Inferior parietal cortex (tissue), 1 donor: ENCODE measurements around the gene ELOVL6.
A peak's percentile ranks its signal among the peaks of the same experiment; 100 is the strongest.
"Not testable (repeated sequence)": the region's sequence is repeated elsewhere in the genome, so short reads cannot be mapped to it uniquely, and the experiment has no call there.

ENCODE experiments used
- DNase-seq: peaks from one replicate; pipeline ENCODE4 v3.0.0-alpha.2; 2016; ENCODE audit errors: extremely low spot score

The ELOVL6 gene

DNA sequence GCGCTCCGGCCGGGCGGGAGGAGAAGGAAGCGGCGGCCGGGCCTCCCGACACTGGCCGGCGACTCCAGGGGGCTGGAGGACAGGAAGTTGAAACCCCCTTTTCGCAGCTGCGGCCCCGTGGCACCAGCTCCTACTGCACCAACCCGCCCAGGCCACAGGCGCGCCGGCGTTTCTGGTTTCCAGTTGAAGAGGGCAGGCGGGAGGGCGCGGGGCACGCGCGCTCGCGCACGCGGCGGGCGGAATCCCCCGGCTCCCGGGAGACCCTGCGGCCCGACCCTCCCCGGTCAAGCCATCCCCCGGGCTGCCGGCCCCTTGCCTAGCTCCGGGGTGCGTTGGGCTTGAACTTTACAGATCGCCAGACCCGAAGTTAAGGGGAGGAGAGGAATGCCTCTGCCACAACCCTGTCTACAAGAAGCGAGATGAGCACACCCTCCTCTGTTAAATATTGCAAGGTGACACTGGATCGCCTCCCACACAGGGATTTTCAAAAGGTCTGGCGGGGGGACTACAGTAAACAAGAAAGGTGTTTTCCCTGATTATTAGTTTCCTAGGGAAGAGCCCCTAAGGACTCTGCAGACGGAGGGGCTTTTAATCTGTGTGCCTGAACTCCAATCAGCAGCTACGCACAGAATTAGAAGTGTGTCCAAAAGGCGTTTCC, 1.4 kb downstream of the ELOVL6 start:
- peak; percentile 71 for DNase-seq

- DNase-seq = peak; percentile 54
Measured at GRCh38 chr4:110196206-110196870, 2.1 kb downstream of the ELOVL6 start.

- peak; percentile 38 for DNase-seq
Measured at GRCh38 chr4:110195561-110196205, 2.7 kb downstream of the ELOVL6 start.

DNA sequence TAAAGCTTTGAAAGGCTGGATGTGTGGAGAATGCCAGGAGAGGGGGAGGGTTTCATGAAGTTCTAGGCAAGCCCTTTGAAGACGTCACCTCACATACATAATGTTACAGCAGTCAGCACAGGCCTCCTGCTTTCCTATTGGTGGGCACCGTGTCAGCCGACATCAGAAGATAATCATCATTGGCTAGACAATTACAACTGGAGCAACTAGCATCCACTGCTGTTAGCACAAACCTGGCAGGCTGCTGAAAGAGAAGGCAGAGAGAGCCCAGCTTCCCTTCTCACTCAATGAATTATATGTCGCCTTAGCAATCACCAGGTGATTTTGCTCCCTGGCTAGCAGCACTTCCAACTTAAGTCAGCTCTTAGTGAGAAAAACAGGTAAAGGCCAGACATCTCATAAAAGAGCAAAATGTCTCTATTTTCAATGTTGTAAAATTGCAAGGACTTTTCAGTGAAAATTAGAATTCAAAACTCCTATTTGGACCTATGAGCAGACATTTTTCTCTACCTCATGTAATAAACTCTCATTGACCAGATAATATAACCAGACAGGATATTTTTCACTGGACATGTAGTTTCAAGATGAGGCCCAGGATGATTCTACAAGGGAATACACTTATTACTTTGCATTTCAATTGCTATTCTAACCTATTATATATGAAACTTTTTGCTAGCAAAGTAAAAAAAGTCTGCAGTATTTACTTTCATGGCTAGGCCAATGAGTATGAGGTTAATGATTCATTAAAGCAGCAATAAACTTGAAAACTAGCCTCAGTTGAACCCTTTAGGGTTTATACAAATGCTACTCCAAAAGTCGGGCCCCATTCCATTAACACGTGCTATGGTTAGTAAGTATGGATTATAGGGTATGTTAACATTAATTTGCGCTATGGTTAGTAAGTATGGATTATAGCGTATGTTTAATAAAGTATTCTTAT, 4.3 kb downstream of the ELOVL6 start:
- peak; percentile 97 for DNase-seq

DNA sequence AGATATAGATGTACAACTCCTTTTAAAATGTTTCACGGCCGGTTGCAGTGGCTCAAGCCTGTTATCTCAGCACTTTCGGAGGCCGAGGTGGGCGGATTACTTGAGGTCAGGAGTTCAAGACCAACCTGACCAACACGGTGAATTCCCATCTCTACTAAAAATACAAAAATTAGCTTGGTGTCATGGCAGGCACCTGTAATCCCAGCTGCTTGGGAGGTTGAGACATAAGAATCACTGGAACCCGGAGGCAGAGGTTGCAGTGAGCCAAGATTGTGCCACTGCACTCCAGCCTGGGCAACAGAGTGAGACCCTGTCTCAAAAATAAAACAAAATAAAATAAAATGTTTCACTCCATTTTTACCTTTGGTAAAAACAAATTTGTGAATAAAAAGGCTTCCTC, 5.1 kb downstream of the ELOVL6 start:
- DNase-seq = not testable (repeated sequence)

- DNase-seq = no peak
Measured at GRCh38 chr4:110190249-110190648, 8.2 kb downstream of the ELOVL6 start.

DNA sequence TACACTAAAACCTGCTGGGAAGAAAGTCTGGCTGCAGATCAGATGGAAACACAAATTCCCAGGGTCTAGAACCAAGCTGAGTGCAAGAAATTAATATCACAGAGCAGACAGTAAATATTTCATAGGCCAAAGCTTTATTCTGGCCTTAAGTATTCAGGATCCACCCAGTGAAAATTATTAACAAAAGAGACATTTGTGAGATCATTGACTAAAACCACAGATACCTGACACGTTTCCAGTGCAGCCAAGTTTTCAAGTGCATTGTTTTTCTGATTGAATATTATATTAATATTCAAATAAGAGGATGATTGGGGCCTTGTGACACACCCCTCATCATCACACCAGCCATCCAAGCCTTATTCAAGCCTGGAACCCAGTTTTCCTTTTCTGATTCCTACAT, 10.3 kb downstream of the ELOVL6 start:
- DNase-seq = no peak

- DNase-seq = no peak
Measured at GRCh38 chr4:110184791-110185155, 13.6 kb downstream of the ELOVL6 start.

GRCh38 chr4:110184140-110184790, 14.2 kb downstream of the ELOVL6 start:
- no peak for DNase-seq

DNA sequence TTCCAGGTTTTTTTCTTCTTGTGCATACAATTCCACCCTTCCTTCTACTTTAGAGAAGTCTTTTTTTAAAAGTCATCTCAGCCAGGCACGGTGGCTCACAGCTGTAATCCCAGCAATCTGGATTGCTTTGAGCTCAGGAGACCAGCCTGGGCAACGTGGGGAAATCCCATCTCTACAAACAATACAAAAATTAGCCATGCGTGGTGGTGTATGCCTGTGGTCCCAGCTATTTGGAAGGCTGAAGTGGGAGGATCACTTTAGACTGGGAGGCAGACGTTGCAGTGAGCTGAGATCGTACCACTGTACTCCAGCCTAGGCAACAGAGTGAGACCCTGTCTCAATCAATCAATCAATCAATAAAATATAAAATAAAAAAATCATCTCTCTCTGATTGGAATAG, 14.8 kb downstream of the ELOVL6 start:
- DNase-seq = no peak

GRCh38 chr4:110183058-110183457, 15.4 kb downstream of the ELOVL6 start:
- DNase-seq = no peak

- no peak for DNase-seq
Measured at GRCh38 chr4:110181890-110182289, 16.5 kb downstream of the ELOVL6 start.

DNA sequence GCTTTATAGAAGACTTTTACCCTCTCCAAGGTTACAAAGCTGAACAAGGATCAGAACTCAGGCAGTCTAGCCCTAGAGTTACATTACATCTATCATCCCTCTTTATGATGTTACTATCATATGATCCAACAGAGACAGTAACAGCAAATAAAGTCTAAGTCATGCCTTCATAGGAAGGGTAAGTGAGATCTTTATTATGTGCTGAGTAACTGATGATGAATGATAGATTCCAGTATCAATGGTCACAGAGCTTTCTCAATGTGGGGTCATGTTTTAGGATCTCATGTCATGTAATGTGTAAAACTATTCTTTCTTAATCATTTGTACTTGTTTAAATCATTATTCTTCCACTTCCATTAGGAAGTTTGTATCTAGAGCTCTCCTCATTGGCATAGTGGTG, 22.8 kb downstream of the ELOVL6 start:
- DNase-seq = no peak

GRCh38 chr4:110172972-110173371, 25.4 kb downstream of the ELOVL6 start:
- DNase-seq = no peak

DNA sequence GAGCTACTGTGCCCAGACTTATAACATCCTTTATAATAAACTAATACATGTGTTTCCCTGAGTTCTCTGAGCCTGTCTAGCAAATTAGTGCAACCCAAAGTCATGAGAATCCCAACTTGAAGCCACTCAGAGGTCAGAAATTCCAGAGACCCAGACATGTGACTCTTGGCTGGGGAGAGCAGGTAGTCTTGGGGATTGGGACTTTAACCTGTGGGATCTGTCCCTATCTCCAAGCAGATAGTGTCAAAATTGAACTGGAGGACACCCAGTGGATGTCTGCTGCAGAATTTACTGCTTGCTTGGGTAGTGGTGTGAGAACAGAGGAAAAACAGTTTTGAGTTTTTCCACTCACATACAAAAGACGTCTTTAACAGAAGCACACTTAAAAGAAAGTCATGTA, 26.4 kb downstream of the ELOVL6 start:
- no peak for DNase-seq

DNA sequence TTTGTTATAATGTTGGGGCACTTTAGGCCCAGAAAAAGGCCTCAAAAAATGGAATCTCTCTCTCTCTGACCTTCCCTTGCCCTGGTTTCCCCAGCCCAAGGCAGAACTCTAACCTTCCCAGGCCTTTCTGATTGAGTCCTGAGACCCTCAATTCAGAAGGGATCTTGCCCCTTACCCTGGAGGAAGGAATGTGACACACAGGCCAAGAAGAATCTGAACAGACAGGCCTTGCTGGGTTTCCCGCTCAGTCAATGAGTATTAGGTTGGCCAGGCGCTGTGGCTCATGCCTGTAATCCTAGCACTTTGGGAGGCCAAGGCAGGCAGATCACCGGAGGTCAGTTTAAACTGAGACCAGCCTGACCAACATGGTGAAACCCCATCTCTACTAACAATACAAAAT, 27.6 kb downstream of the ELOVL6 start:
- no peak for DNase-seq

GRCh38 chr4:110165382-110166286, 32.8 kb downstream of the ELOVL6 start:
- no peak for DNase-seq

GRCh38 chr4:110164856-110165255, 33.6 kb downstream of the ELOVL6 start:
- no peak for DNase-seq

DNA sequence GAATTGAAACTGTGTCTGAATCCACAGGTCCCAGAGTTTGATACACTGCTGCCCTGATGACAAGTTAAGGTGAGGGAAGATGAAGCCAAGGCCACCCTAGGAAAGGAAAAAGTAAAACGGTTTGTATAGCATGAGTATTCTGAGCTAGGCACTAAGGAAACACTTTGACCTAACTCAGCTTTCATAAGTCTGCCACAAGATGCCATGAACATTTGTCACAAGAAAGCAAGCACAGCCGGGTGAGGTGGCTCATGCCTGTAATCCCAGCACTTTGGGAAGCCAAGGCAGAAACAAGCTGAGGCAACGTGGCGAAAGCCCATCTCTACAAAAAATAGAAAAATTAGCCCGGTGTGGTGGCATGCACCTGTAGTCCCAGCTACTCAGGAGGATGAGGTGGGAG, 34.2 kb downstream of the ELOVL6 start:
- DNase-seq = no peak

DNA sequence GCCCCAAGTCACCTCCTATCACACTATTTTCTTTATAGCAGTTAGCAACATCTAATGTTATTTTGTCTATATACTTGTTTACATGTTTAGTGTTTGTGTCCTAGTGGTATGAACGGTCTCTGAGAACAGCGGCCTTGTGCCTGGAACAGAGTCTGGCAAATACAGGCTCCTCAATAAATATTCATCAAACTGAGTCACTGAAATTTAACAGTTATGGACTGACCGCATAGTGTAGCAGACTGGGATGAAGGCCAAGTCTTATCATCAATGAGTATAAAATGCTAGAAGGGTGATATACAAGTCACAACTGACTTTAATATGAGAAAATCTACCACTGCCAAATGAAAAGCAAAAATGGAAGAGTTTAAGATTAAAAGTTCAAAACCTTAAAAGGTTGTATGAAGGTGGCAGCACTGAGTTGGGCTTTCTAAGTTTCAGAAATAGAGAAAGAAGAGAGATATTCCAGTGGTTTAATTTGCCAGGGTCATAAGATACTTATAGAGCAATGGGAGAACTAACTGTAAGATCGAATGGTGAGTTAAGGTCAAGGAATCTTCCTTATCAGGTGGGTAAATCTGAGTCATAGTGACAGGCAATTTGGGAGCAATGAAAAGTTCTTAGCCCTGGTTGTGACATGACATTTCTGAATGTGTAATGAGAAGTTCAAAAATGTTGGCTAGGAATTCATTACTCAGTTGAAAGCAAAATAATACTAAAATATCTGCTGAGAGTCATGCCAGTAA, 34.9 kb downstream of the ELOVL6 start:
- no peak for DNase-seq
